Activated naive CD4-positive, alpha-beta T cell treated with anti-CD3 and anti-CD28 coated beads, Interleukin-2, amount 50 U/mL, for 72 hours (primary cell): Measurements from ENCODE around the gene DAP. TPM values are rescaled to one million over a fixed set of nuclear protein-coding genes. Genes with fewer than 3 reads are reported as not detected.

ENCODE experiments used
- ATAC-seq, 2 donors: fragments of 150-1000 bp; cut with Tn5 transposase; 2 replicates each; pipeline ENCODE4 v1.10.0; 2021; ENCODE audit warnings: mild to moderate bottlenecking in 2 of 2, moderate library complexity in 2 of 2
- DNase-seq, 2 donors: peaks; one replicate each; pipeline ENCODE4 v3.0.0; 2021 to 2022; ENCODE audit warnings: low spot score in 2 of 2
- H3K27ac Mint-ChIP-seq, 2 donors: one replicate each; pipeline ENCODE4 v1.8.0; 2022; ENCODE audit warnings: mild to moderate bottlenecking in 2 of 2, mixed read lengths in 2 of 2
- H3K36me3 Mint-ChIP-seq, 2 donors: one replicate each; pipeline ENCODE4 v1.8.0; 2022; ENCODE audit warnings: mixed read lengths in 2 of 2
- H3K9me3 Mint-ChIP-seq, 2 donors: one replicate each; pipeline ENCODE4 v1.8.0; 2022; ENCODE audit warnings: mixed read lengths in 2 of 2
- total RNA-seq, 2 donors: library from RNA; stranded (reverse); gene quantifications; one replicate each; pipeline ENCODE4 v1.2.3, GENCODE V29; 2022

The DAP gene
- total RNA-seq, 2 donors from 2014 or later: 21.9 to 37.7 TPM

- H3K9me3 Mint-ChIP-seq: peaks cover 0 to 8% of the 10 kb centered on the region in 2 donors
- DNase-seq (no peak), ATAC-seq (no peak)
- H3K36me3 Mint-ChIP-seq: peaks cover 51 to 52% of the 10 kb centered on the region in 2 donors
- H3K27ac Mint-ChIP-seq: no peak overlapping the region
These were observed 15.9 kb downstream of the DAP start for GRCh38 chr5:10745133-10745532.

DNA sequence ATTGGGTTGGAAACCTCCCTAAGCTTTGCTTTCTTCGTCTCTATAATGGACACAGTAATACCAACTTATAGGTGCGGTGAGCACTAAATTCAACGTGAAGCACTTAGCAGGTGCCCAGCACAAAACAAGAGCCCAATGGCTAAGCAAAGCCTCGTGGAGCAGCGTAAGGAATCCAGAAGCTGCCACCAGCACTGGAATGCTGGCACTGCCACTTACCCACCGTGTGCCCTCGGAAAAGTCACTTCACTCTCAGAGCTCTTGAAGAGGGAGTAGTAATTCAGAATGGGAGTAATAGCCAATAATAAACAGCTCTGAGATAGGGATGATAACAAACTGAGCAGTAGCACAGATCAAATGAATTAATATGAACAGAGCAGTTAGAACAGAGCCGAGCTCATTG lies 16.4 kb downstream of the DAP start:
- ATAC-seq (no peak), DNase-seq (no peak)
- Mint-ChIP-seq H3K36me3 (peaks cover 56% of the 10 kb centered on the region in 2 donors), H3K27ac (no peak overlapping the region), H3K9me3 (peaks cover 0 to 12% of the 10 kb centered on the region in 2 donors)

GRCh38 chr5:10743951-10744350 lies 17.1 kb downstream of the DAP start:
- ATAC-seq (no peak), DNase-seq (no peak)
- Mint-ChIP-seq H3K9me3 (peaks cover 0 to 12% of the 10 kb centered on the region in 2 donors), H3K27ac (no peak overlapping the region), H3K36me3 (peaks cover 57% of the 10 kb centered on the region in 2 donors)

DNA sequence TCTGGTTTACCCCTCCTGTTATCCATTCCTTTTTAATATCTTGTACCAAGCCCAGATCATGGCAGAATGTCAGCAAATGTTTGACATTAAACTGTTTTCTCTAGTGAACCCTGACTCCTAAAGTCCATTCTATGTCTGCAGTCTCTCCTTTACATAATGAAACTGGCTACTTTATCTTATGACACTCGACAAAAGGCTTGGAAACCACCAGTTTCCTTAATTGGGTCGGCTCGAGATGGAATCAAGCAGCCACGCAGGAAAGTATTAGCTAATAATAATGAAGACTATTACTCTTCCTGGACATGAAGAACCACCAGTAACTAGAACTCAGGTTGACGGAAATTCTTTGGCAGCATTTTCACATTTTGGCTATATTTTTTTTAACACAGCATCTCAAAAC lies 17.5 kb downstream of the DAP start:
- peaks cover 58 to 61% of the 10 kb centered on the region in 2 donors for H3K36me3 Mint-ChIP-seq
- no peak for ATAC-seq
- H3K27ac Mint-ChIP-seq: no peak overlapping the region
- no peak for DNase-seq
- H3K9me3 Mint-ChIP-seq: peaks cover 0 to 12% of the 10 kb centered on the region in 2 donors

DNA sequence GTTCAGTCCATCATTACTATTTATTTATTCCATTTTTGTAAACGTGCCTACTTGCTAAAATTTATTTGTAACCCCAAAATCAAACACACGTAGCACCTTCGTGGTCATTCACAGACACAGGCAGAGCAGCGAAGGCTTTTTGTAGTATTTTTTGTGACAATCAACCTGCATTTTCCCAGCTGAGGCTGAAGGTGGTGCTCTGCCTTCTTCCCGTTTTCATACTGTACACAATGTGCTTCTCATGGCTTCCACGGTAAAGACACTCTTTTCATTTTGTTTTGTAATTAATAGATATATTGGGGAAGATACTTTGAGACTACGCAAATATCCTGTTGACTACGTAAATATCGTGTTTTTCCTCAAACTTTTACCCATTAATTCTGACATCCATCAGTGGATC lies 19.4 kb downstream of the DAP start:
- ATAC-seq (no peak), DNase-seq (no peak)
- Mint-ChIP-seq H3K9me3 (peaks cover 0 to 12% of the 10 kb centered on the region in 2 donors), H3K27ac (no peak overlapping the region), H3K36me3 (peaks cover 65 to 71% of the 10 kb centered on the region in 2 donors)

- DNase-seq: no peak
- Mint-ChIP-seq H3K27ac (no peak overlapping the region), H3K9me3 (peaks cover 0 to 12% of the 10 kb centered on the region in 2 donors), H3K36me3 (peaks cover 61 to 68% of the 10 kb centered on the region in 2 donors)
- no peak for ATAC-seq
These were observed 20.6 kb downstream of the DAP start for GRCh38 chr5:10740384-10740783.

GRCh38 chr5:10737880-10738279 lies 23.2 kb downstream of the DAP start:
- DNase-seq (no peak), ATAC-seq (no peak)
- peaks cover 0 to 12% of the 10 kb centered on the region in 2 donors for H3K9me3 Mint-ChIP-seq
- no peak overlapping the region for H3K27ac Mint-ChIP-seq
- peaks cover 41 to 47% of the 10 kb centered on the region in 2 donors for H3K36me3 Mint-ChIP-seq

DNA sequence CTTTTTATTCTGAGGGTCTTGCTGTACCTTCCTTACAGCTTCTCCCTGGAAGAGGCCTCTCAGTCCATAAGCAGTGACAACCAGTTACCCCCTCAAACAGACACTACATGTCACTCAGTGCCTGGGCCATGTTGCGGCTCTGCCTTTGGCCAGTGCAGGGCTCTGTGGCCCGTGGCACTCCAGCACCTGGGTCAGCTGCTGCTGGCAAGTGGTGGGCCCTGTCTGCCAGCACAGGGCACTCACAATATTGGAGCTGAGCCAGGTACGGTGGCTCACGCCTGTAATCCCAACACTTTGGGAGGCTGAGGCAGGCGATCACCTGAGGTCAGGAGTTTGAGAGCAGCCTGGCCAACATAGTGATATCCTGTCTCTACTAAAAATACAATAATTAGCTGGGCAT lies 24.2 kb downstream of the DAP start:
- DNase-seq: no peak
- H3K27ac Mint-ChIP-seq: peak overlapping the region in 1 of 2 donors; percentile 13
- peaks cover 31 to 36% of the 10 kb centered on the region in 2 donors for H3K36me3 Mint-ChIP-seq
- peaks cover 0 to 12% of the 10 kb centered on the region in 2 donors for H3K9me3 Mint-ChIP-seq
- ATAC-seq: no peak

GRCh38 chr5:10736354-10736753 lies 24.7 kb downstream of the DAP start:
- ATAC-seq: no peak
- Mint-ChIP-seq H3K9me3 (peaks cover 0 to 12% of the 10 kb centered on the region in 2 donors), H3K36me3 (peaks cover 26 to 32% of the 10 kb centered on the region in 2 donors), H3K27ac (no peak overlapping the region)
- DNase-seq: no peak

DNA sequence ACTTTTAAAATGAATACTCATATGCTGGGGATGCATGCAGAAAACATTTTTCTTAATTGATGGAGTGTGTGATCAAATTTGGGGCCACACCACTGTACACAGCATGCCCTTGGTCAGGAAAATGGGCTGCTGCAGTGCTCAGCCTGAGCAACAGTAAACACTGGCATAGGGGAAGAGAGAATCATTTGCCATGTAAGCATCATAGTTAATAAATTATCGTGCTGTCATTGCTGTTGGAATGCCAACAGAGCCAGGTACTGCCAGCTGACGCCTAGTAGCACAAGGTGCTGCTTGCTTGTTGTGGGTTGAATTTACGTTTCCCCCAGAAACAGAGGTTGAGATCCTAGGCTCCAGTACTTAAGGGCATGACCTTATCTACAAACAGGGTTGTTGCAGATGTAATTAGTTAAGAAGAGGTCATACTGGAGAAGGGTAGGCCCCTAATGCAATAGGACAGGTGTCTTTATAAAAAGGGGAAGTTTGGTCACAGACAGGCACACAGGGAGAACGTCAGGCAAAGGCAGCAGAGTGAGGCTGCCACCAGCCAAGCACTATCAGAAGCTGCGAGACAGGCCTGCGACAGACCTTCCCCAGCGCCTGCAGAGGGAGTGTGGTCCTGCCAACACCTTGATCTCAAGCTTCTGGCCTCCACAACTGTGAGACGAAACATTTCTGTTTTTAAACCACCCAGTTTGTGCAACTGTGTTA lies 25.3 kb downstream of the DAP start:
- Mint-ChIP-seq H3K27ac (no peak overlapping the region), H3K36me3 (peaks cover 20 to 25% of the 10 kb centered on the region in 2 donors), H3K9me3 (peaks cover 0 to 10% of the 10 kb centered on the region in 2 donors)
- DNase-seq: no peak
- no peak for ATAC-seq

- ATAC-seq (no peak), DNase-seq (no peak)
- Mint-ChIP-seq H3K27ac (no peak overlapping the region), H3K36me3 (peaks cover 13 to 18% of the 10 kb centered on the region in 2 donors), H3K9me3 (peaks cover 0 to 2% of the 10 kb centered on the region in 2 donors)
These were observed 26.1 kb downstream of the DAP start for GRCh38 chr5:10734832-10735523.

DNA sequence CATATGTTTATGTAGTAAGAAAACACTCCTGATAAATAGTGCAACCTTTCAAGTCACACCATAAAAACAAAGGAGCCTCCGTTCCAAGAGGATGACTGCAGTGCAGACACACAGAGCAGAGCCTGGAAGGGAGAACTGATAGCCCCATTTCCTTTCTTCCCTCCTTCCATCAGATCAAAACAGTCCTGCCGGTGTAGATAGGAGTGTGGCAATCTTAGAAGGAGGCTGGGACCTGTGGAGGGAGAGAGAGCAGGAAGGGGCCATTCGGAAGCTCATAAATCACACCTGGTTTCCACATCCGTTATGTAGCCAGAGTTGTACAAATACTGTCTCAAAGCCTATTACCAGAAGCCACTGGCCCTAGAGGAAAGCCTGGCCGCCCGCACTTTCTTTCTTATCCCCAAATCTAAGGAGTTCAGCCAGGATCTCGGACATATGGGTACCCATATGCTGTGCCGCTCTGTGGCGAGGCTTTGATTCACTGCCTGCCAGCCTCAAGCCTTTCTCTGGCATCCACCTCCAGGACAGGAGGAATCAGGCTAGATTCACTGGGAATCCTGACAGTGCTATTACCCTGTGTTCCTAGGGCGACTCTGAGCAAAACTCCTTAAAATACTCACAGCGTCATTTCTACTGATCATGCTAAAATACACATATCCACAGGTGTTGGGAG lies 26.9 kb downstream of the DAP start:
- peaks cover 9 to 15% of the 10 kb centered on the region in 2 donors for H3K36me3 Mint-ChIP-seq
- DNase-seq: no peak
- no peak overlapping the region for H3K27ac Mint-ChIP-seq
- no peaks in the 10 kb centered on the region for H3K9me3 Mint-ChIP-seq
- ATAC-seq: no peak

- H3K9me3 Mint-ChIP-seq: no peaks in the 10 kb centered on the region
- no peak overlapping the region for H3K27ac Mint-ChIP-seq
- DNase-seq (no peak), ATAC-seq (no peak)
- peaks cover 6 to 9% of the 10 kb centered on the region in 2 donors for H3K36me3 Mint-ChIP-seq
These were observed 27.6 kb downstream of the DAP start for GRCh38 chr5:10733426-10733825.

DNA sequence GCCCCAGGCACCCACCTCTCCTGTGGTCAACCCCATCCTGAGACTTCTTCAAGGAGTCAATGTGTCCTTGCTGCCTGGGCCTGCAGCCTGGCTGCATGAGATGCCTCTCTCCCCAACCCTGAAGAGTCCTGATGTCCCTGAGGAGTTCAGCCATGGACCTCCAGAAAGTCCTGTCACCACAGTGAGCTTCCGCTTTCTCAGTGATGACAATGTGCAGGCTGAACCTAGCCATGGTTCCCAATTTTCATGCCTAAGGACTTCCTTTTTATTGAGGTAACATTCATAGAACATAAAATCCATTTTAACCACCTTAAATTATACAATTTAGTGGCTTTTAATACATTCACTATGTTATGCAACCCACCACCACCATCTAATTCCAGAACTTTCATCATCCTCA lies 29.1 kb downstream of the DAP start:
- DNase-seq (no peak), ATAC-seq (no peak)
- Mint-ChIP-seq H3K36me3 (no peaks in the 10 kb centered on the region), H3K27ac (no peak overlapping the region), H3K9me3 (no peaks in the 10 kb centered on the region)

- Mint-ChIP-seq H3K36me3 (peaks cover 0 to 8% of the 10 kb centered on the region in 2 donors), H3K27ac (no peak overlapping the region), H3K9me3 (no peaks in the 10 kb centered on the region)
- ATAC-seq: no peak
- no peak for DNase-seq
These were observed 31.0 kb downstream of the DAP start for GRCh38 chr5:10730043-10730351.

DNA sequence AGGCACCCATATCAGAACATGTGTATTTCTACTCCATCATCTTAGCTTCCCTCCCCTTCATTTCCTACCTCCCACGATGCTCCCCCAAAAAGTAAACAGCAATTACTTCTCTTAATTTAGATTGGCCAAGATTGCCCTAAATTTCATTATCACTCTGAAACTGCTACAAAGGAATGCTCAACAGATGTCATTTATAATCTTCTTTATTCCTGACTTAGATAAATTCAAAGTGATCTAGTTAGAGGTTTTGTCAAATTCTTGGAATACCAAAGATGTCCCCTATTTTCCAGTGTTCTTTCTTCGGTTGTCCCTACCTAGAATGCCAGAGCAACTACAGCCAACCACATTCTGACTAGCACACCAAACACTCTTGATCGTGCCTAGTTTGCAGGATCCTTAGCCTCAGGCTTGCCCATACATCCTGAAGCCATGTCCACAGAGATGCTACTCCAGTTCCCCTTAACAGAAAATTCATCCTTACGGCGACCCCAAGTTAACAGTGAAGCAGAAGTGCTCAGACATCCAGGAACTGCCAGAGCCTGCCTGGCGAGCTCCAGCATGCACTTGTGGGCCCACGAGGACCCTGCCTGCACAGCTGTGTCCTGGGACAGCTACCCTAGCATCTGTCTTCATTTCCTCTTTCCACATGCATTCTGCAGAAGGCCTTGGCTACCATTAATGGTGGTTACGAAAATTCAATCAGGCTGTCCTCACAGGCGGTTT lies 31.6 kb downstream of the DAP start:
- Mint-ChIP-seq H3K27ac (no peak overlapping the region), H3K36me3 (peaks cover 0 to 8% of the 10 kb centered on the region in 2 donors), H3K9me3 (no peaks in the 10 kb centered on the region)
- no peak for ATAC-seq
- no peak for DNase-seq

GRCh38 chr5:10728679-10729078 lies 32.4 kb downstream of the DAP start:
- Mint-ChIP-seq H3K36me3 (peaks cover 0 to 8% of the 10 kb centered on the region in 2 donors), H3K9me3 (no peaks in the 10 kb centered on the region), H3K27ac (no peak overlapping the region)
- ATAC-seq (no peak), DNase-seq (no peak)
